ENCODE measurements around the gene IGSF3. TPM values are rescaled to one million over a fixed set of nuclear protein-coding genes. Genes with fewer than 3 reads are reported as not detected.

Gene IGSF3
- total RNA-seq, 1 donor from 2014 or later: 43.3 TPM

DNA sequence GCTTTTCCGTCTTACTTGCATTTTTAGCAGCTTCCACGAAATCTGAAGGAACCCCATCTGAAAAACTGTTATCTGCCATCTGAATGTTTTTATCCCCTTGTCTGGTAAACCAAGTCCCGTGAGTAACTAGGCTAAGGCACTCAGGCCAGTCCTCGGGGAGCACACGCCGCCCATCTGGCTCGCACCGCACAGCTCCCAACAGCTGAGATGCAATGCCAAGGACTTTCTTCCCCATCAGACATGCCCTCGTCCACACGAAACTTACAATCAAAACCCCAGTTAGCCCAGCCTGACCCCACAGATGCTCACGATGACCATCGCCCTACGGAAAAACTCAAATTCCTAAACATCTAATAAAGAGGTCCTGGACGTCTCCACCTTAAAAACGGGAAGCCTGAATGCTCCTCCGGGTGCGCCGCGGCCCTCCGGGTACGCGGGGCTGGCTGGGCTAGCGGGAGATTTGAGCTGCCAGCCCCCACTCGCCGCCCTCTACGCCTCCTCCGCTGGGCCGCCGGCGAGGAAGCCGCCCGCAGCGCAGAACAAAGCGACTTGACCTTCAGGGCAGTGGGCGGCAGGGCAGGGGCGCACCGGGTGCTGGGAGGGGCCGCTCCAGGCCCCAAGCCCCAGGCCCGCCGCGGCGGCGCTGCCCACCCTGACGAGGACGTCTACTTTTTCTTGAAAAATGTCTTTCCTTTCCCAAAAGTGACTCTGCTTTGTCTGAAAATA, 133.4 kb downstream of the IGSF3 start:
- no peak overlapping the region for H3K4me3 Mint-ChIP-seq (ENCODE audit: low read depth)
- TF ChIP-seq, protein P1, sequence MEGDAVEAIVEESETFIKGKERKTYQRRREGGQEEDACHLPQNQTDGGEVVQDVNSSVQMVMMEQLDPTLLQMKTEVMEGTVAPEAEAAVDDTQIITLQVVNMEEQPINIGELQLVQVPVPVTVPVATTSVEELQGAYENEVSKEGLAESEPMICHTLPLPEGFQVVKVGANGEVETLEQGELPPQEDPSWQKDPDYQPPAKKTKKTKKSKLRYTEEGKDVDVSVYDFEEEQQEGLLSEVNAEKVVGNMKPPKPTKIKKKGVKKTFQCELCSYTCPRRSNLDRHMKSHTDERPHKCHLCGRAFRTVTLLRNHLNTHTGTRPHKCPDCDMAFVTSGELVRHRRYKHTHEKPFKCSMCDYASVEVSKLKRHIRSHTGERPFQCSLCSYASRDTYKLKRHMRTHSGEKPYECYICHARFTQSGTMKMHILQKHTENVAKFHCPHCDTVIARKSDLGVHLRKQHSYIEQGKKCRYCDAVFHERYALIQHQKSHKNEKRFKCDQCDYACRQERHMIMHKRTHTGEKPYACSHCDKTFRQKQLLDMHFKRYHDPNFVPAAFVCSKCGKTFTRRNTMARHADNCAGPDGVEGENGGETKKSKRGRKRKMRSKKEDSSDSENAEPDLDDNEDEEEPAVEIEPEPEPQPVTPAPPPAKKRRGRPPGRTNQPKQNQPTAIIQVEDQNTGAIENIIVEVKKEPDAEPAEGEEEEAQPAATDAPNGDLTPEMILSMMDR (IDR thresholded peaks at IDR 0.05; ENCODE audit: unreplicated experiment): no peak
- H3K36me3 Mint-ChIP-seq (ENCODE audit: insufficient read depth): peaks cover 27% of the 10 kb centered on the region
- H3K9me3 Mint-ChIP-seq (ENCODE audit: low read depth): peaks cover 8% of the 10 kb centered on the region
- no peak overlapping the region for H3K27ac Mint-ChIP-seq
- DNase-seq (ENCODE audit: low spot score, unreplicated experiment): no peak
- no peaks in the 10 kb centered on the region for H3K4me1 Mint-ChIP-seq (ENCODE audit: low read depth)
- no peaks in the 10 kb centered on the region for H3K27me3 Mint-ChIP-seq

DNA sequence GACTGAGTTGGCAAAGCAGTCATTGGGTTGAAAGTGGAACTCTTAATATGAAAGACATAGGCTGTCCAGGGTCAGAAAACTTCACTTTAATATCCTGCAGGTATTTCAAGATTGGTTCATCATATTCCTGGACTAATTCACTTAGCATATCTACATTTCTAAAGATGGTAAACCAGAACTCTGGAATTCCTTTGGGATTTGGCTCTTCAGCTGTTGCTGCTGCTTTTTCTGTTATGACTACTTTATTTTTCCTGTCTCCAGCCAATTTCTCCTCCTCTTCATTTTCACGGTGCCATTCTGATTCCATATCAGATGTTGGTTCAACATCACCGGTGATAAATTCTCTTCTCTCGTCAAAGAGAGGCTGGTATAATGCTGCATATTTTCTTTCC, 134.1 kb downstream of the IGSF3 start:
- Mint-ChIP-seq H3K4me3 (ENCODE audit: low read depth) (no peak overlapping the region), H3K9me3 (ENCODE audit: low read depth) (peaks cover 13% of the 10 kb centered on the region), H3K36me3 (ENCODE audit: insufficient read depth) (peaks cover 27% of the 10 kb centered on the region), H3K4me1 (ENCODE audit: low read depth) (no peaks in the 10 kb centered on the region), H3K27ac (no peak overlapping the region), H3K27me3 (no peaks in the 10 kb centered on the region)
- TF ChIP-seq, protein P1 (IDR thresholded peaks at IDR 0.05; ENCODE audit: unreplicated experiment): no peak
- DNase-seq (ENCODE audit: low spot score, unreplicated experiment): no peak

DNA sequence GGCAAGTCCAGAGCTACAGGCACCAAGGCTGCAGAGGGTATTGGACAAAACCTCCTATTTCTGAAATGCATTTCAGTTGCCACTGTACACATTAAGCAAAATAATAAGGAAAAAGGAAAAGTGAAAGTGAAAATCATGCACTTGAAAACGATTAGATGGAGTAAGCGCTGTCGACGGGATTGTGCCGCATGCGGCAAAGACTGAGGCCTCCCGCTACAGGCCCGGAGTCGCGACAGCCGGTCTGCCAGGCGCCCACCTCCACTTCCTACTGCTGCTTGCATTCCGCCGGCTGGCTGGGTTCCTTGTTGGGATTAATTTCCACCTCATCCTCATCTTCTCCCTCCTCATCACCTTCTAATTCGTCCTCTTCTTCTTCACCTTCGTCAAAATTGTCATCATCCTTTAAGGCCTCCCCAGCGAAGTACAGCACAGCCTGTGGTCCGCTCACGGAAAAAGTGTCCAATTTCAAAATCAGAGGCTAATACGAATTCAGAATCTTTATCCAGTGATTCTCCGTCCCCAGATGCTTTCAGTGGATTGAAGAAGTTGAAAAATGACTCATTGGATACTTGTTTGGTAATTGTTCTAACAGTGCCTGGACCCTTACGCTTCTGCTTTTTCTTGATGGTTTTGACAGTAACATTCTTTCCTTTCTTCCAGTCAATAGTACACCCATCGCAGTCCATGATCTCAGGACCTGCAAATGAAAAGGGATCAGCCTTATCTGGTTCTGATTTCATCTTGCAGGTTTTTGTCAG, 134.7 kb downstream of the IGSF3 start:
- Mint-ChIP-seq H3K4me1 (ENCODE audit: low read depth) (no peaks in the 10 kb centered on the region), H3K27ac (no peak overlapping the region), H3K27me3 (no peaks in the 10 kb centered on the region), H3K9me3 (ENCODE audit: low read depth) (peaks cover 17% of the 10 kb centered on the region), H3K36me3 (ENCODE audit: insufficient read depth) (peaks cover 31% of the 10 kb centered on the region), H3K4me3 (ENCODE audit: low read depth) (no peak overlapping the region)
- no peak for DNase-seq (ENCODE audit: low spot score, unreplicated experiment)
- TF ChIP-seq, protein P1 (IDR thresholded peaks at IDR 0.05; ENCODE audit: unreplicated experiment): no peak

DNA sequence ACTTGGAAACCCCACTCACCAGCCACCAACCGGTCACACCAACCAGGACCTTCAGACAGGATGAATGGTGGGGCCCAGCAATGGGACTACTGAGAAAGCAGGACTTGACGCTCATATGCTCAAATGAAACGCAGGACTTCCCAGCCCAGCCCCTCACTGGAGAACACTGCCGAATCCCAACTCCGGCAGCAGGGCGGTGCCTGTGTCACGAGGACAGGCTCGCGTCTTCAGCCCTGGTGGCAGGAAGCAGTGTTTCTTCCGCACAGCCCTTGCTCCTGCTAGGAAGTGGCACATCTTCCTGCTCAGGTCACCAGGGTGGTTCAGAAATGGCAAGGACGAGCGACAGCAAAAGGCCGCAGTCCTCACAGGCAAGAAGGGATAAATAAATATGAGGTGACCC, 135.6 kb downstream of the IGSF3 start:
- H3K9me3 Mint-ChIP-seq (ENCODE audit: low read depth): peaks cover 22% of the 10 kb centered on the region
- H3K4me1 Mint-ChIP-seq (ENCODE audit: low read depth): no peaks in the 10 kb centered on the region
- no peak for DNase-seq (ENCODE audit: low spot score, unreplicated experiment)
- H3K27ac Mint-ChIP-seq: no peak overlapping the region
- H3K36me3 Mint-ChIP-seq (ENCODE audit: insufficient read depth): peaks cover 34% of the 10 kb centered on the region
- TF ChIP-seq, protein P1 (IDR thresholded peaks at IDR 0.05; ENCODE audit: unreplicated experiment): no peak
- H3K27me3 Mint-ChIP-seq: no peaks in the 10 kb centered on the region
- H3K4me3 Mint-ChIP-seq (ENCODE audit: low read depth): no peak overlapping the region

DNA sequence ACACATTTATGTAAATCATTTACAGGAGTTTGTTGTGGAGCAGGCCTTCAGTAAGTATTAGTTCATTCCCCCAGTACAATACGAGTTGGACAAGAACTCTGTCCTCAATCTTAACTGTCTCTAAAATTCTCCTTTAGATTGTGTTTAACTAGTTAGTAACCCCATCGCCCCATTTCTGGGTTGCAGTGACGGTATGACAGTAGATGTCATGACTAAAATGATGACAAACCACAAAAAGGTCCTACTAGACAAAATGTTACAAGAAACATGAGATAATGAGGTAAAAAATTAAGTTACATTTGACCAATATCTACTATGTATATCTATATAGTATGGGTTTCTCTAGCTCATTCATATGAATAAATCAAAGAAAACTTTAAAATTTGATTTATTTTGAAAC, 137.9 kb downstream of the IGSF3 start:
- DNase-seq (ENCODE audit: low spot score, unreplicated experiment): no peak

More for the DNA sequence above, 137.9 kb downstream of the IGSF3 start:
- Mint-ChIP-seq H3K36me3 (ENCODE audit: insufficient read depth) (peaks cover 24% of the 10 kb centered on the region), H3K27ac (no peak overlapping the region), H3K9me3 (ENCODE audit: low read depth) (peaks cover 34% of the 10 kb centered on the region), H3K4me3 (ENCODE audit: low read depth) (no peak overlapping the region), H3K27me3 (no peaks in the 10 kb centered on the region), H3K4me1 (ENCODE audit: low read depth) (no peaks in the 10 kb centered on the region)
- TF ChIP-seq, protein P1 (IDR thresholded peaks at IDR 0.05; ENCODE audit: unreplicated experiment): no peak
